22Rv1 (cell line): ENCODE results near the gene B4GALNT2.

ENCODE experiments used
- ZFX ChIP-seq: fragments of 450-650 bp; IDR thresholded peaks from 2 replicates; pipeline ENCODE4 v1.6.1; 2017; ENCODE audit warnings: antibody characterized with exemption, borderline replicate concordance
- TF ChIP-seq, protein P1 (sequence below): fragments of 450-650 bp; IDR thresholded peaks from 2 replicates; pipeline ENCODE4 v1.5.1; 2017; ENCODE audit warnings: mild to moderate bottlenecking

DNA sequence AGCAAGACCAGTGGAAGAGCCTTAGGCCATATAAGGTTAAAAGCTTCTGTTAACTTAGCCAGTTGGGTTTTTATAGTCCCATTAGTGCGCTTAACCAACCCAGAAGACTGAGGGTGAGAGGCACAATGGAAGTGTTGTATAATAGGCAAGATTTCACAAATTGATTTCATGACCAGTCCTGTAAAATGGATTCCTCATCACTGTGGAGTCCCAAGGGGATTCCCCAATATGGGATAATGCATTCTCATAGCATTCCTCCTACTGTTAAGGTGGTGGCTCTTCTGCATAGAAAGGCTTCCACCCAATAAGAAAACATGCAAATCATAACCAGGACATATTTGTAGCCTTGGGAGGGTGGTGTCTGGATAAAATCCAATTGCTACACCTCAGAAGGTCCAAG, 22.1 kb upstream of the B4GALNT2 start:
- TF ChIP-seq, protein P1, sequence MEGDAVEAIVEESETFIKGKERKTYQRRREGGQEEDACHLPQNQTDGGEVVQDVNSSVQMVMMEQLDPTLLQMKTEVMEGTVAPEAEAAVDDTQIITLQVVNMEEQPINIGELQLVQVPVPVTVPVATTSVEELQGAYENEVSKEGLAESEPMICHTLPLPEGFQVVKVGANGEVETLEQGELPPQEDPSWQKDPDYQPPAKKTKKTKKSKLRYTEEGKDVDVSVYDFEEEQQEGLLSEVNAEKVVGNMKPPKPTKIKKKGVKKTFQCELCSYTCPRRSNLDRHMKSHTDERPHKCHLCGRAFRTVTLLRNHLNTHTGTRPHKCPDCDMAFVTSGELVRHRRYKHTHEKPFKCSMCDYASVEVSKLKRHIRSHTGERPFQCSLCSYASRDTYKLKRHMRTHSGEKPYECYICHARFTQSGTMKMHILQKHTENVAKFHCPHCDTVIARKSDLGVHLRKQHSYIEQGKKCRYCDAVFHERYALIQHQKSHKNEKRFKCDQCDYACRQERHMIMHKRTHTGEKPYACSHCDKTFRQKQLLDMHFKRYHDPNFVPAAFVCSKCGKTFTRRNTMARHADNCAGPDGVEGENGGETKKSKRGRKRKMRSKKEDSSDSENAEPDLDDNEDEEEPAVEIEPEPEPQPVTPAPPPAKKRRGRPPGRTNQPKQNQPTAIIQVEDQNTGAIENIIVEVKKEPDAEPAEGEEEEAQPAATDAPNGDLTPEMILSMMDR = no peak
- TF ChIP-seq ZFX = no peak
